Thoracic aorta (tissue), 2 donors: ENCODE results near the gene AKIRIN2. TPM values are rescaled to one million over a fixed set of nuclear protein-coding genes. Genes with fewer than 3 reads are reported as not detected.

Experiments
- ATAC-seq: fragments of 150-250 bp; one replicate; pipeline ENCODE4 v1.8.0; 2017; ENCODE audit warnings: low read depth; ENCODE audit not compliant: insufficient number of reproducible peaks, low FRiP score
- DNase-seq: peaks from one replicate; pipeline ENCODE4 v3.0.0-alpha.2; 2020; ENCODE audit warnings: low spot score
- H3K27ac ChIP-seq, 2 donors: fragments of 200-600 bp; sonication (generic); 1 replicate in 1 of 2; 2 replicates in 1 of 2; pipeline ENCODE4 v1.5.1; 2016; ENCODE audit warnings: mild to moderate bottlenecking in 2 of 2, moderate library complexity in 2 of 2
- H3K27me3 ChIP-seq: fragments of 200-600 bp; sonication (generic); replicated peaks from 2 replicates; pipeline ENCODE4 v1.6.0; 2016; ENCODE audit warnings: mild to moderate bottlenecking; ENCODE audit not compliant: insufficient read depth
- H3K36me3 ChIP-seq: fragments of 200-600 bp; sonication (generic); one replicate; pipeline ENCODE4 v1.5.1; 2016
- H3K4me1 ChIP-seq, 2 donors: fragments of 200-600 bp; sonication (generic); 1 replicate in 1 of 2; 2 replicates in 1 of 2; pipeline versions ENCODE4 v1.5.1 to v1.6.0; 2016; ENCODE audit warnings: low read depth in 2 of 2, mild to moderate bottlenecking in 1 of 2; ENCODE audit not compliant: control insufficient read depth in 1 of 2
- H3K4me3 ChIP-seq: fragments of 200-600 bp; sonication (generic); 2 replicates; pipeline ENCODE4 v1.5.1; 2016; ENCODE audit warnings: mild to moderate bottlenecking
- H3K9me3 ChIP-seq: fragments of 200-600 bp; sonication (generic); 2 replicates; pipeline ENCODE4 v1.5.1; 2016
- CTCF ChIP-seq: fragments of 200-600 bp; sonication (generic); IDR thresholded peaks from one replicate; pipeline ENCODE4 v1.5.1; 2019; ENCODE audit warnings: antibody characterized with exemption
- total RNA-seq, 2 donors: library from RNA; depleted of rRNA; stranded (reverse); fragments of >200 nt; gene quantifications; one replicate each; pipeline versions ENCODE4 v1.1.0 to v1.2.3, GENCODE V29; 2016

AKIRIN2 gene
- 10 to 100 TPM; 30.5 to 38.7 TPM for total RNA-seq

DNA sequence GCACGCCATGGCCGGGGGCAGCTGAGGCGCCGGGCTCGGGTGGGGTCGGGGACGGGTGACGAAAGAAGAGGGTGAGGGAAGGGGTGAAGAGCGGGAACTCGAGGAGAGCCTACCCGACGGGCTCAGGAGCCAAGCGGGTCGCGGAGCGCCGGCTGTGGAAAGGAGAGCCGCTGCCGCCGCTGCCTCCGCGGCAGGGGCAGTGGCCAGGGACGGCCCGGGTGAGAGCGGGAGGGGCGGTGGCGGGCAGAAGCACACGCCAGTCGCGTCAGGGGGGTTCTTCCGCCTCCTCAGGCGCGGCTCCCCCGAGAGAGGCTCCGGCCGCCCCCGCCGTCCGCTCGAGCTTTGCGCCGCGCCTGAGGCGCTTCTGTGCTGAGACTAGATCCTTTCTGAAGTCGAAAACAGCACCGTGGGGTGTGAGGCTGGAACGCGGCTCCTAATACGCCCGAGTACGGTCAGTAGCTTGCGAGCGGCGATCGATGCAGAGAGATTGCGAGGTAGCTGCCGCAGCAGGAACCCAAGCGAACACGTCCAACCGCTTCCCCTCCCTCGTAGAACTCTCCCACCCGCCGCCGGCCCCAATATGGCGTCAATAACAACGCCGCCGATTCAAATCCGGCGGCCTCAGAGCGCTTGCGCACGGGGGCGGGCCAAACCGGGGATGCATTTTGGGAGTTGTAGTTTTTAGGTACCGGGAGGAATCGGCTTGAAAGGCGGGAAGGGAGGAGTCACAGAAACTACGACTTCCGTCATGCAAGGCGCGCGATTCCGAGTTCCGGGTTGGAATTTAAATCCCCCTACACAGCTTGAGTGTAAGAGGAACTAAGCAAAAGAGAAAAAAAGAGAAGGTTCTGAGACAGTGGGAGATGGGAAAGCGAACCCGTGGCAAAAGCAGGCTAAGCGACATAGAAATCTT, at the start of gene AKIRIN2:
AKIRIN2 (minus strand) TSS at position 558 of the 913 bp plus-strand sequence; CDS start at position 9, 549 bp downstream.
- Histone ChIP-seq H3K9me3 (no peaks in the 10 kb centered on the region), H3K36me3 (no peaks in the 10 kb centered on the region), H3K27me3 (no peaks in the 10 kb centered on the region), H3K27ac (peak within 1 kb of the TSS; percentile 96 to 98), H3K4me3 (peak within 1 kb of the TSS; percentile 97), H3K4me1 (peaks cover 12 to 16% of the 10 kb centered on the region in 2 donors)
- TF ChIP-seq CTCF, result no peak
- peak; percentile 88 for DNase-seq
- ATAC-seq, result peak; percentile 94

GRCh38 chr6:87747646-87748045, 45.6 kb upstream of the AKIRIN2 start:
- H3K36me3 ChIP-seq, result no peaks in the 10 kb centered on the region
- no peak overlapping the region for H3K4me3 ChIP-seq
- no peak for ATAC-seq
- no peaks in the 10 kb centered on the region for H3K4me1 ChIP-seq
- no peak overlapping the region for H3K27ac ChIP-seq
- TF ChIP-seq CTCF, result no peak
- H3K9me3 ChIP-seq, result no peaks in the 10 kb centered on the region
- DNase-seq, result no peak
- H3K27me3 ChIP-seq, result no peaks in the 10 kb centered on the region

DNA sequence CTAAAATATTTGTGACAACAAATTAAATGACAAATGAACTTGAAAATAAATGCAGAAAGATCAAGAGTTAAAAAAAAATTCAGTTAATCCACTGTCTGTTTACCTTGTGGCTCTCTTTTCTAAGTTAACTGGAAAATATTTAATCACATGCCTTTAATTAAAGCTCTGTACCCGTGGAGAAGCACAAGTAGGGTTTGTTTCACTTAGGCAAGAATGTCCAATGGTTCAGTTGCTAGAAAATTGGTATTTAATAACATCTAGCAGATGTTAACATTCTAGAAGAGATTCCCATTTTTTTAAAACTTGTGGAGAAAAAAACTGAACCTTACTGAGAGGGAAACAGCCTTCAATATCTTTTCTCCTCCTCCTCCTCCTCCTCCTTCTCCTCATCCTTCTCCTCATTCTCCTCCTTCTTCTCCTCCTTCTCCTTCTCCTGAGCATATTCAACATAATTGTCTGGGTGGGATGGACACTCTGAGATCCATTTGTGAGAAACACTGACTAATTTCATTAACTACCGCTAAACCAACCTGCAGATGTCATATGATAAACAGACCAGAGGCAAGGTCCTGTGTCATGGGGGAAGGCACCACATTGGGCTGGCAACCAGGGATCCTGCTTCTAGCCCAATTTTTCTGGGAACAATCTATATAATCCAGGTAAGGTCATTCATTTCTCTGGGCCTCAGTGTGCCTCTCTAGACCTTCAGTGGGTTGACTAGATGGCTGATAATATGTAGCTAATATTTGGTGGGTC, 44.1 kb upstream of the AKIRIN2 start:
- no peak overlapping the region for H3K4me3 ChIP-seq
- TF ChIP-seq CTCF, result no peak
- no peaks in the 10 kb centered on the region for H3K9me3 ChIP-seq
- DNase-seq, result no peak
- no peak for ATAC-seq
- no peak overlapping the region for H3K27ac ChIP-seq
- H3K27me3 ChIP-seq, result no peaks in the 10 kb centered on the region
- no peaks in the 10 kb centered on the region for H3K36me3 ChIP-seq
- H3K4me1 ChIP-seq, result no peaks in the 10 kb centered on the region

DNA sequence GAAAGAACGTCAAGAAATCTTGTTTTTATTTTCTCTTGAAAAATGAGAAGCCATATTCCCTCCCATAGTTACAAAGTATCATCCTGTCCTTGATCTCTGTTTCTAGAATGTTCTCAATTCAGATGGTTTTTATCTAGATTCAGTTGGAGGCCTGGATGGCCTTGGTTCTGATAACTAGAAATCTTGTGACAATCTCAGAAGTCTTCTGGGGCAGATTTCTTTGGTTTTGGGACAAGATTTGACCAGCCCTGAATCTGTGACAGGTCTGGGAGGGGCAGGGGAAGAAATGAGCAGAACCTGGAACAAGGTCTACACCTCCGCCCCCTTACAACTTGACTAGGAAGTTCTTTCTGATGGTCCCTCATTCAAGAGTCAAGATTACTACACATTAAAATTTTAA, 41.4 kb upstream of the AKIRIN2 start:
- H3K27ac ChIP-seq, result no peak overlapping the region
- DNase-seq (no peak), ATAC-seq (no peak)
- H3K4me3 ChIP-seq, result no peak overlapping the region
- no peaks in the 10 kb centered on the region for H3K27me3 ChIP-seq
- no peak for TF ChIP-seq CTCF
- H3K36me3 ChIP-seq, result no peaks in the 10 kb centered on the region
- H3K9me3 ChIP-seq, result no peaks in the 10 kb centered on the region
- no peaks in the 10 kb centered on the region for H3K4me1 ChIP-seq

- H3K9me3 ChIP-seq, result no peaks in the 10 kb centered on the region
- TF ChIP-seq CTCF, result no peak
- ATAC-seq, result no peak
- H3K36me3 ChIP-seq, result no peaks in the 10 kb centered on the region
- DNase-seq, result no peak
- no peaks in the 10 kb centered on the region for H3K27me3 ChIP-seq
- no peak overlapping the region for H3K4me3 ChIP-seq
- H3K4me1 ChIP-seq, result no peaks in the 10 kb centered on the region
- H3K27ac ChIP-seq, result no peak overlapping the region
Observed at GRCh38 chr6:87742106-87742505, 40.1 kb upstream of the AKIRIN2 start.
